ENCODE data around the gene FTO. TPM values are rescaled to one million over a fixed set of nuclear protein-coding genes. Genes with fewer than 3 reads are reported as not detected.

The FTO gene
- polyA plus RNA-seq, 1 donor from 2014 or later: 80.1 TPM

- Histone ChIP-seq H2AFZ (ENCODE audit: low read depth, low read length) (no peak overlapping the region), H4K20me1 (ENCODE audit: insufficient read depth) (no peaks in the 10 kb centered on the region), H3F3A (ENCODE audit: insufficient read depth, low read length, poor library complexity, severe bottlenecking) (no peaks in the 10 kb centered on the region), H3K27ac (ENCODE audit: low read length) (no peak overlapping the region), H3K9me2 (ENCODE audit: insufficient read depth, low read length) (no peaks in the 10 kb centered on the region), H3K4me3 (ENCODE audit: low read length) (no peak overlapping the region), H3K27me3 (ENCODE audit: insufficient read depth, low read depth, low read length) (no peaks in the 10 kb centered on the region), H3K9ac (ENCODE audit: low read length) (no peak overlapping the region), H3K4me2 (ENCODE audit: low read length) (no peak overlapping the region), H3K79me2 (replicated peaks; ENCODE audit: insufficient read depth, low read length) (no peaks in the 10 kb centered on the region), H3K36me3 (ENCODE audit: insufficient read depth, low read length) (no peaks in the 10 kb centered on the region), H3K9me3 (ENCODE audit: low read length) (no peaks in the 10 kb centered on the region)
- TF ChIP-seq REST (IDR thresholded peaks at IDR 0.05; ENCODE audit: borderline replicate concordance) (no peak), EP300 (conservative IDR thresholded peaks at IDR 0.05; ENCODE audit: poor library complexity, severe bottlenecking) (no peak), MXI1 (conservative IDR thresholded peaks at IDR 0.05; ENCODE audit: poor library complexity, severe bottlenecking) (no peak), SMC3 (conservative IDR thresholded peaks at IDR 0.05; ENCODE audit: poor library complexity) (no peak), CTCF (IDR thresholded peaks at IDR 0.05; ENCODE audit: poor library complexity, severe bottlenecking) (no peak), EZH2 (IDR thresholded peaks at IDR 0.05; ENCODE audit: borderline replicate concordance, insufficient read depth, low read length, poor library complexity, severe bottlenecking) (no peak), TAF1 (IDR thresholded peaks at IDR 0.05; ENCODE audit: low read depth) (no peak), RAD21 (conservative IDR thresholded peaks at IDR 0.05) (no peak), POLR2AphosphoS5 (IDR thresholded peaks at IDR 0.05) (no peak)
These were observed 240.1 kb downstream of the FTO start for GRCh38 chr16:53944025-53944424.

GRCh38 chr16:53945996-53946395 lies 242.0 kb downstream of the FTO start:
- no peaks in the 10 kb centered on the region for H3K9me2 ChIP-seq (ENCODE audit: insufficient read depth, low read length)
- no peak overlapping the region for H2AFZ ChIP-seq (ENCODE audit: low read depth, low read length)
- TF ChIP-seq TAF1 (IDR thresholded peaks at IDR 0.05; ENCODE audit: low read depth): no peak
- TF ChIP-seq CTCF (IDR thresholded peaks at IDR 0.05; ENCODE audit: poor library complexity, severe bottlenecking): peak; percentile 45
- TF ChIP-seq RAD21 (conservative IDR thresholded peaks at IDR 0.05): peak; percentile 45
- no peak for TF ChIP-seq EZH2 (IDR thresholded peaks at IDR 0.05; ENCODE audit: borderline replicate concordance, insufficient read depth, low read length, poor library complexity, severe bottlenecking)
- no peak for TF ChIP-seq REST (IDR thresholded peaks at IDR 0.05; ENCODE audit: borderline replicate concordance)
- no peak for TF ChIP-seq EP300 (conservative IDR thresholded peaks at IDR 0.05; ENCODE audit: poor library complexity, severe bottlenecking)
- no peak for TF ChIP-seq POLR2AphosphoS5 (IDR thresholded peaks at IDR 0.05)
- peak; percentile 25 for TF ChIP-seq SMC3 (conservative IDR thresholded peaks at IDR 0.05; ENCODE audit: poor library complexity)
- TF ChIP-seq MXI1 (conservative IDR thresholded peaks at IDR 0.05; ENCODE audit: poor library complexity, severe bottlenecking): no peak
- no peak overlapping the region for H3K27ac ChIP-seq (ENCODE audit: low read length)
- no peaks in the 10 kb centered on the region for H3K79me2 ChIP-seq (replicated peaks; ENCODE audit: insufficient read depth, low read length)
- no peak overlapping the region for H3K9ac ChIP-seq (ENCODE audit: low read length)
- H3F3A ChIP-seq (ENCODE audit: insufficient read depth, low read length, poor library complexity, severe bottlenecking): no peaks in the 10 kb centered on the region
- no peak overlapping the region for H3K4me2 ChIP-seq (ENCODE audit: low read length)
- H3K9me3 ChIP-seq (ENCODE audit: low read length): no peaks in the 10 kb centered on the region
- no peaks in the 10 kb centered on the region for H4K20me1 ChIP-seq (ENCODE audit: insufficient read depth)
- H3K27me3 ChIP-seq (ENCODE audit: insufficient read depth, low read depth, low read length): no peaks in the 10 kb centered on the region
- no peak overlapping the region for H3K4me3 ChIP-seq (ENCODE audit: low read length)
- H3K36me3 ChIP-seq (ENCODE audit: insufficient read depth, low read length): no peaks in the 10 kb centered on the region

Measured in neural cell (in vitro differentiated cells).